ENCODE data around the gene C1orf174. TPM values are rescaled to one million over a fixed set of nuclear protein-coding genes. Genes with fewer than 3 reads are reported as not detected.

Gene C1orf174
- 20.5 TPM for total RNA-seq
- long read RNA-seq, transcript C1orf174-201 (4 exons, 1,666 nt) = major isoform, 102 of 117 reads
- long read RNA-seq, partial matches to known transcripts = 2 of 117 reads
- long read RNA-seq, other reads (novel, unspliced or antisense) = 13 of 117 reads

- peak; percentile 96 for DNase-seq (ENCODE audit: low spot score)
Observed at GRCh38 chr1:3900150-3900968, at the start of gene C1orf174. Gene C1orf174 (minus strand): TSS chr1:3900272. CDS start chr1:3900186, 86 bp downstream.

DNA sequence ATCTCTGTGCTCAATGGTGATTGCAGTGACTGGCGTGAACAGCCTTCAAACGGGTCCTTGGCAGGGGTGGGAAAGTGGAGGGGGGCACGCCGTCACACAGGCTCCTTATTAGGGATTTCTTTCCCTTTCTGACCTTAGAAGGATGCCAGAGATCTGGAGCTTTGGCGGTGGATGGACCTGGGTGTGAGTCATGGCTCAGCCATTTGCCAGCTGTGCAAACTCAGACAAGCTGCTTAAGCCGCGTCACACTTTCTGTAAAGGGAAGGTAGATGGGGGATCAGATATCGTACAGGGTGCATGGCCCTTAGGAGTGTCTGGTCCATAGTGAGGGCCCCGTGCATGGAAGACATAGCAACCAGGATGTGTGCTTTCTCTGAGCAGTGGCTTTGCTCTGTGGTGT, 48.3 kb upstream of the C1orf174 start:
- no peak for DNase-seq (ENCODE audit: low spot score)

GRCh38 chr1:3945916-3946840, 46.1 kb upstream of the C1orf174 start:
- DNase-seq (ENCODE audit: low spot score) = no peak

DNA sequence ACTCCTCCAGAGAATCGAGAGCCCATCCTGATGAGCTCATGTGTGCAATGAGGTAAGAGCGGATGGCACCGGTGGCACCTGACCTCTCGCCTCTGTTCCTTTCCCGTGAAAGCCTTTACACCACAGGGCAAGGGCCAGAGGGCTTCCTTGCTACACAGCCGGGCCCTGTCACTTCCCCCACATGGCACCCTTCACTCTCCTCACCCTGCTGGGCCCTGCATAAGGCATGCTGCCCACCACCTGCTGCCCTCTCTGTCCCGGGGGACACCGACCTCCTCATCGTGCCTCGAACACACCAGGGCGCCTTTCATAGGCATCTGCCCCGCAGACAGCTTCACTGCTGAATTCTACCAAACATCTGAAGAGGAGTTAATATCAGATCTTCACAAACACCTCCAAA, 45.1 kb upstream of the C1orf174 start:
- DNase-seq (ENCODE audit: low spot score) = no peak

DNA sequence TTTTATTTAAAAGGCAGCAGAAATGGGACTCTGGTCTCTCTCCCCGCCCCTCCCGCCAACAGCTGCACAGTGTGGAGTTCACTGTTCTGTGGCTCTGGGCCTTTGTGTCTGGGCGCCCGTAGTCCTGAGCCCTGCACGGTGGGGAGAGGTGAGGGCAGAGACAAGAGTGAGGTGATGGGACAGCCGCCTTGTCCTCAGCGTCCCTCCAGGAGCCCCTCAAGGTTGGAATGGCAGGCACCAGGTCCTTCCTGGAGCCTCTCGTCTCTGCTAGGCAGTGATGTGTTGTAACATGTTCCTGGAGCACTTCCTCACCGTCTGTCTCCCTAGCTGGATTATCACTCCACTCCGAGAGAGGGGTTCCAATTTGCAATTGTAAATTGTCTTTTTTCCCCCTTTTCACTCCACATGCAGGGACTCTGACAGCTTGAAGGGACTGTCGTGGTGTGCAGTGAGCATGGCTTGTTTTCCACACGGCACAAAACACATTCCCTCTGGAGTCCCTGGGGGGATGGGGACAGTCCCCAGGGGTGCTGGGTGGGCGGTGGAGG, 44.6 kb upstream of the C1orf174 start:
- DNase-seq (ENCODE audit: low spot score) = no peak

- no peak for DNase-seq (ENCODE audit: low spot score)
Observed at GRCh38 chr1:3943806-3944577, 43.9 kb upstream of the C1orf174 start.

- DNase-seq (ENCODE audit: low spot score) = no peak
Observed at GRCh38 chr1:3943123-3943431, 43.0 kb upstream of the C1orf174 start.

GRCh38 chr1:3942416-3943122, 42.5 kb upstream of the C1orf174 start:
- DNase-seq (ENCODE audit: low spot score) = no peak

DNA sequence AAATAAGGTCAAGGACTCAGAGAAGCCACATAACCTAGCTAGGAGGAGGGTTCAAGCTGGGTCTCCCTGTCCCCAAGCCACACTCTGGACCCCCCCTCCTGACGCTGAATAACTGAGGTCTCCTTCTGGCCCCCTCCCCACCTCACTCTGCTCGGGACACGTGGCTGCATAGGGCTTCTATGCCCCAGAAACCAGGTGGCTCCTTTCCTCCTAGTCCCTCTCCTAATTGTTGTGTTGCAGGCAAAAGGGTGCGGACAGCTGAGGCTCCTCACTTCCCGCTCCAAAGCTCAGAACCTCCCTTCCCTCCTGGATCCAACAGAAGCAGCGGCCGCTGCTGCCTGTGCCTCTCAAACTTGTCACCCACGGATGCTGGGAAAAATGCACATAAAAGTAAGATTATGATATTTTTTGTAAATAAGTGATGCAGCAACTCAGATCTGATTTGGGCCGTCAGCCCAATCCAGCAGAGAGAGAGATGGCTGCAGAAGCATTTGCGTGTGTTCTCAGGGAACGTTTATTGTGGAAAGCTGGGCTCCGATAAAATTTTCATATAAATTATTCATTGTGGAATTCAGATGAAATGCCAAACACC, 40.8 kb upstream of the C1orf174 start:
- no peak for DNase-seq (ENCODE audit: low spot score)

GRCh38 chr1:3940081-3940753, 40.1 kb upstream of the C1orf174 start:
- DNase-seq (ENCODE audit: low spot score) = no peak

DNA sequence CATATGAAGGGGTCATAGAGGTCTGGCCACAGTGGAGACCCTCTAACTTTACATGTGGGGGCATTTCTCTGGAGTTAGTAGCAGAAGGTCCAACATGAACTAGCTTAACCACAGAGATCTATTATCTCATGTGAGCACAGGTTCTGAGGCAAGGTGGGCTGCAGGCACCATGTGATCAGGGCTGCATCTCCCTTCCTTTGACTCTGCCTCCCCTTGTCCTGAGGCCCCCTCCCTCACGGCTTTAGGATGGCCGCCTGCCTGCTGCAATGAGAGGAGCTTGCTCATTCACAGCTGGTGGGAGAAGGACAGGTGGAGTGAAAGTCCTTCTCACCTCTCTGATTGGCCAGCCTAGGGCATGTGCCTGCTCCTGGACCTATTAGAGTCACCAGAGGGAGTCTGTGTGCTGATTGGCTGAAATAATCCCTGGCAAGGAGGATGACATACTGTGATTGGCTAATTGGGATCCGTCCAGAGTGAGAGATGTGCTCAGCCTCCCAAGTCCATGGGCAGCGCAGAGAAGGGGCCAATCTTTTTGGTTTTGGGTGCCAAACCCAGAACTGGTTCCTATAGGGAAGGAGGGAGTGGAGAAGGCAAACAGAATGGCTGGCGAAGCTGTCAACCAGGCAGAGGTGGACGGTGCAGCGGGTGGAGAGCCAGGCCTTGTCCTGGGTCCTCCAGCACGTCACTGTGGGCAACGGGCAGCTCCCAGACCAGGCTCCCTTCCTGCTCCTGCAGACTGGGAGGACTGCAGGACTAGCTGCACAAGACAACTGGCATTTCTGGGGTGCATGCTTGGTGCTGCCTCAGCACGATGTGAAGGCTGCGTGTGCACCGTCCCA, 39.4 kb upstream of the C1orf174 start:
- no peak for DNase-seq (ENCODE audit: low spot score)

DNA sequence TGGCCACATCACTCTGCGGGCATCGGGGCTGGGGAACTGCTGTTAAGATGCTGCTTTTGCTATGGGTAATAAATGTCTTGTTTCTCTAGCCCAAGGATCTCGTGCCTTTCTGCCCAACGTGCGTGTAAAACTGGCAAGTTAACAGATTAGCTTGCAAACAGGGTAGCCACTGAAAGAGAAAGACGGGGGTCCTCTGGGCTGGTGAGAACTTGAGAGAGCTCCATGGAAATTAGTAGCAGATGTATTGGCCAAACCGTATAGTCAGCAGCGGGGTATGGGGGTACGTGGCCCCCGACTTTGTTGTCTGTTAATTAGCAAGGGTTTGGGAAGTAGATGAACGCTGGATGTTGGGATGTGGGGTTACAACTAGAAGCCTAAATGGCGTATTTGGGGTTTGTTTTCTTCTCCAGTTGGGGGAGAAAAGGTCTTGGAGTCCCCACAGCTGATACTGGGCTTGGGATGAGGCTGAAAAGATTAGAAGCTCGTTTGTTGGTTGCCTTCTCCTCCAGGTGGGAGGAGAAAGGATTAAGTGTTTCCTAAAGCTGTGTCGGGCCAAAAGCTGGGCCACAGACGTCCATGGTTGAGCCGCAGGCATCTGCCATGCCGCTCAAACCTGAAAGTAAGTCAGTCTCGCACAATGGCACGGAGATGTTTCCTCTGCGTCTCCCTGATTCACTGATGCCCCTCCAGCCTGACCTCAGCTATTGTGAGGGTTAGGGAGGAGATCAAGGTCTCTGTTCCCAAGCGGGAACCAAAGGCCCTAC, 32.3 kb upstream of the C1orf174 start:
- DNase-seq (ENCODE audit: low spot score) = no peak

DNA sequence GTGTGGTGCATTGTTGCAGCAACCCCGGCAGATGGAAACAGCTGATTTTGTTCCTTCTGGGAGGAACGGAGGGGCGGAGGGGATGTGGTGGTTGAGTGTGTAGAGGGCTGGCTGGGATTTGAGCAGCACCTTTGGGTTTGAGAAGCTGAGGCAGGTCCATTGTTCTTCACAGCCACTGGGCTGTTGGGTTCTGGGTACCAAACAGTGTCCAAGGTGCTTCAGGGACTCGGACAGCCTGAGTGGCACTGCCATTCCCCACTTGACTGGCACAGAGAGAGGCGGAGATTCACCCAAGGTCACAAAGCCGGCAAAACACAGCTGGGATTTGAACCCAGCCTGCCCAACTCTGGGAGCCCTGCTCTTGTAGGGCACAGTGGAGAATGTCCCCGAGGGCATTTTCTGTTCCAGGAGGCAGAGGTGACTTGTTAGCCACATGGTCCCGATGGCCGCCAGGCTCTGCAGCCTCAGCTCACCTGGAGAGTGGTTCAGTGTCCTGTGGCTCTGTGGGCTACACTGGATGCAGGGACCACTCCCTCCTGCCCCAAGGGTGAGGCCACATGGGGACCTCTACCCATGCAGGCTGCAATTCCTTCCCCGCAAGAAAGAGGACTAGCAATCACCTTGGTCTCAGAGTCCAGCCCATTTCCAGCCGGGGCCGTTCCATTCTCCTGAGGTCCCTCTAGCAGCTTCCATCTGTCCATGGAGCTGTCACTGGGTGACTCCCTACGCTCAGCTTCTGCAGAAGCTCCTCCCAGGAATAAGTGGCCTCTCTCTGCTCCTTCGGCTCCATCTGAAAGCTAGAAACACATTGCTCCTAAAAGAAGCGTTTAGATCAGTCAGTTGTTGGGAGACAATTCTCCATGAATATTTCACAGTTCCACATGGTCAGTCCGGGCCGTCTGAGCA, 31.2 kb upstream of the C1orf174 start:
- DNase-seq (ENCODE audit: low spot score) = no peak

DNA sequence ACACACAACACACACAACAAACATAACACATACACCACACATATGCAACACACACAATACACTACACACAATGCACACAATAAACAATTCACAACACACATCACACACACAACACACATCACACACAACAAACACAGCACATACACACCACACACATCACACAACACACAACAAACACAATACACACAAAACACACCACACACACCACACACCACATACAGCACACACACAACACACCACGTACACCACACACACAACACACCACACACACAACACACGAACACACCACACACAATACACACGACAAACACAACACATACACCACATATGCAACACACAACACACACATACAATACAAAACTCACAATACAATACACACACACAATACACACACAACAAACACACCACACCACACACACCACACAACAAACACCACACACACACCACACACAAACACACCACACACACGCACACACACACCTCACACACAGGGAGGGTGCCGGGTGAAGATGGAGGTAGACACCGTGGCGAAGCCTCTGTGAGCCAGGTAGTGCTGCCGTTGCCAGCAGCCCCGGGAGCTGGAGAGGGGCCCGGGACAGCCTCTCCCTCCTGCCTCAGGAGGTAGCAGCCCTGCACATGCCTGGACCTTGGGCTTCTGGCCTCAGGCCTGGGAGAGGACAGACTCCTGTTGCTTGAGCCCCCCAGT, 30.4 kb upstream of the C1orf174 start:
- DNase-seq (ENCODE audit: low spot score) = no peak

DNA sequence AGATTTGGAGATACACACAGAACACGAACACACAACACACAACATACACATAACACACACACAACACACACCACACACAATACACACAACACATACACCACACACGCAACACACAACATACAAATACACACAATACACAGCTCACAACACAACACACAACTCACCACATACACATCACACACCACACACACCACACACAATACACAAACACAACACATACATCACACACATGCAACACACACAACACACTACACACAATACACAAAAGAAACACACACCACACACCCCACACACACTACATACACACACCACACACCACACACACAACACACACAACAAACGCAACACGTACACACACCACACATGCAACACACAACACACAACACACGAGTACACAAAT, 29.1 kb upstream of the C1orf174 start:
- DNase-seq (ENCODE audit: low spot score) = no peak

DNA sequence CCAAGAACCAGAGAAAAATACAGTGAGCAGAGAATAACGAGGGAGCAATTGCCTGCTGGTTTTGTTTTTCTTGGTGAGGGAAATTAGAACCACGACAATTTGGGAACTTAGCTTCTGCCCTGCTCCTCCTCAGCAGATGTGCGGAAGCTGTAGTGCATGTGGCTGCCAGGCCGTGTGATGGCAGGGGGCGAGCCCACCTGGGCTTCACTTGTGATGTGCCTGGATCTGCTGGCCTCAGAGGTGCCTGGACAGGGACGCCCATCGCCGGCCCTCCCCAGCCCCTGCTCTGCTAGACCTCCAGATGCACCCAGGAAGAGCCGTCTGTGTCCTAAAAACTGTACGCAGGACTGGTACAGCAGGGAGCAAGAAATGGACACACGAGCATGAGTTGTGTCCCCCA, 28.5 kb upstream of the C1orf174 start:
- DNase-seq (ENCODE audit: low spot score) = no peak
